Forelimb muscle (tissue), 1 donor: ENCODE measurements around the gene ZSCAN16. TPM values are rescaled to one million over a fixed set of nuclear protein-coding genes. Genes with fewer than 3 reads are reported as not detected.
"Not testable (repeated sequence)": the region's sequence is repeated elsewhere in the genome, so short reads cannot be mapped to it uniquely, and the experiment has no call there.

Experiments
- DNase-seq: peaks from one replicate; pipeline ENCODE4 v3.0.0-alpha.2; 2013; ENCODE audit warnings: low read depth
- polyA plus RNA-seq: library from polyadenylated mRNA; unstranded; fragments of 120-200 nt; gene quantifications from one replicate; pipeline ENCODE4 v1.2.1, GENCODE V29; 2013; ENCODE audit not compliant: insufficient read length

The ZSCAN16 gene
- 4.0 TPM for polyA plus RNA-seq

GRCh38 chr6:28124350-28124970 lies at the start of gene ZSCAN16:
ZSCAN16 (plus strand) TSS chr6:28124609; CDS start chr6:28125444, 835 bp downstream.
- DNase-seq = no peak

- no peak for DNase-seq
Measured at GRCh38 chr6:28078050-28078449, 46.4 kb upstream of the ZSCAN16 start.

GRCh38 chr6:28078836-28079235 lies 45.6 kb upstream of the ZSCAN16 start:
- no peak for DNase-seq

GRCh38 chr6:28080381-28080630 lies 44.1 kb upstream of the ZSCAN16 start, which contains the start of gene ZNF165:
ZNF165 (plus strand) TSS chr6:28080568; CDS start chr6:28085481, 4,913 bp downstream.
- not testable (repeated sequence) for DNase-seq

- peak; percentile 96 for DNase-seq
Measured at GRCh38 chr6:28080631-28081485, 43.6 kb upstream of the ZSCAN16 start.

GRCh38 chr6:28081486-28081751 lies 43.0 kb upstream of the ZSCAN16 start:
- no peak for DNase-seq

- DNase-seq = no peak
Measured at GRCh38 chr6:28082939-28083338, 41.5 kb upstream of the ZSCAN16 start.

- no peak for DNase-seq
Measured at GRCh38 chr6:28089054-28089453, 35.4 kb upstream of the ZSCAN16 start.

- DNase-seq = no peak
Measured at GRCh38 chr6:28090917-28091586, 33.4 kb upstream of the ZSCAN16 start.

GRCh38 chr6:28102222-28102621 lies 22.2 kb upstream of the ZSCAN16 start:
- not testable (repeated sequence) for DNase-seq

- DNase-seq = not testable (repeated sequence)
Measured at GRCh38 chr6:28102699-28103098, 21.7 kb upstream of the ZSCAN16 start.

- DNase-seq = no peak
Measured at GRCh38 chr6:28104392-28105244, 19.8 kb upstream of the ZSCAN16 start.

GRCh38 chr6:28105245-28105639 lies 19.2 kb upstream of the ZSCAN16 start:
- DNase-seq = no peak

- DNase-seq = no peak
Measured at GRCh38 chr6:28107506-28107905, 16.9 kb upstream of the ZSCAN16 start.

GRCh38 chr6:28111964-28112363 lies 12.4 kb upstream of the ZSCAN16 start:
- no peak for DNase-seq

- DNase-seq = no peak
Measured at GRCh38 chr6:28115799-28116198, 8.6 kb upstream of the ZSCAN16 start.

- DNase-seq = no peak
Measured at GRCh38 chr6:28117386-28118050, 6.9 kb upstream of the ZSCAN16 start.

GRCh38 chr6:28118217-28118616 lies 6.2 kb upstream of the ZSCAN16 start:
- DNase-seq = no peak

- no peak for DNase-seq
Measured at GRCh38 chr6:28121876-28122275, 2.5 kb upstream of the ZSCAN16 start.

- not testable (repeated sequence) for DNase-seq
Measured at GRCh38 chr6:28122283-28122682, 2.1 kb upstream of the ZSCAN16 start.

GRCh38 chr6:28124971-28125353 lies 553 bp downstream of the ZSCAN16 start:
- no peak for DNase-seq
